Testis (tissue), 3 donors: Measurements from ENCODE around the gene HOMER2. TPM values are rescaled to one million over a fixed set of nuclear protein-coding genes. Genes with fewer than 3 reads are reported as not detected.

Source experiments
- DNase-seq: peaks from one replicate; pipeline ENCODE4 v3.0.0-alpha.2; 2019
- H3K27ac ChIP-seq, 2 donors: fragments of 200-600 bp; sonication (generic); one replicate each; pipeline ENCODE4 v1.5.1; 2019
- H3K27me3 ChIP-seq: fragments of 200-600 bp; sonication (generic); one replicate; pipeline ENCODE4 v1.5.1; 2019
- H3K36me3 ChIP-seq: fragments of 200-600 bp; sonication (generic); one replicate; pipeline ENCODE4 v1.5.1; 2017; ENCODE audit warnings: low read depth; ENCODE audit errors: missing control alignments
- H3K4me1 ChIP-seq: fragments of 200-600 bp; sonication (generic); one replicate; pipeline ENCODE4 v1.5.1; 2019
- H3K4me3 ChIP-seq, 2 donors: fragments of 200-600 bp; sonication (generic); one replicate each; pipeline ENCODE4 v1.5.1; 2017 to 2019
- H3K9me3 ChIP-seq: fragments of 200-600 bp; sonication (generic); one replicate; pipeline ENCODE4 v1.5.1; 2017
- CTCF ChIP-seq, 3 experiments: fragments of 450-650 bp in 2 of 3; fragments of 200-600 bp in 1 of 3; sonication (generic) in 1 of 3; IDR thresholded peaks; one replicate each; pipeline ENCODE4 v1.5.1; 2016 to 2019; ENCODE audit warnings: antibody characterized with exemption in 3 of 3, mild to moderate bottlenecking in 2 of 3, moderate library complexity in 1 of 3
- POLR2A ChIP-seq: fragments of 450-650 bp; IDR thresholded peaks from one replicate; pipeline ENCODE4 v1.6.1; 2017; ENCODE audit warnings: antibody characterized with exemption, mild to moderate bottlenecking, moderate library complexity
- WGBS, 2 donors: methylation state at CpG; one replicate each; pipeline ENCODE4 v1.1.5; 2018; 5-methylcytosine and 5-hydroxymethylcytosine counted together
- intact Hi-C: fragments of 100-400 bp; cut with DNase I; formaldehyde crosslinking; loops from one replicate; pipeline ENCODE4 v1.15.1; 2023; ENCODE audit warnings: low total_unique reads
- polyA plus RNA-seq: library from polyadenylated mRNA; stranded (reverse); fragments of 350-450 nt; fragmentation: Illumina TruSeq; extraction: RNeasy Lipid Tissue Mini Kit (QIAGEN cat#74804); gene quantifications from one replicate; pipeline ENCODE4 v1.2.3, GENCODE V29; 2014; ENCODE audit warnings: low read depth, low replicate concordance; ENCODE audit not compliant: insufficient read depth
- total RNA-seq, 2 donors: library from RNA; depleted of rRNA; stranded (reverse); fragments of >200 nt; gene quantifications; one replicate each; pipeline ENCODE4 v1.2.3, GENCODE V29; 2016

The HOMER2 gene
- total and polyA plus RNA-seq, 3 donors from 2014 or later = 18.7 to 40.5 (median 38.5) TPM

- 77 to 86% methylated on average over 9 to 13 of the region's 13 CpGs for WGBS, 2 donors
- Histone ChIP-seq H3K27me3 (no peaks in the 10 kb centered on the region), H3K36me3 (no peaks in the 10 kb centered on the region), H3K4me1 (no peaks in the 10 kb centered on the region), H3K9me3 (no peaks in the 10 kb centered on the region), H3K4me3 (no peak overlapping the region), H3K27ac (no peak overlapping the region)
- DNase-seq = no peak
- no peak for TF ChIP-seq CTCF (IDR thresholded peaks at IDR 0.05)
- intact Hi-C loops = no loop called here
These were observed 119.7 kb downstream of the HOMER2 start for GRCh38 chr15:82832601-82833361.

- Histone ChIP-seq H3K9me3 (no peaks in the 10 kb centered on the region), H3K27me3 (no peaks in the 10 kb centered on the region), H3K36me3 (no peaks in the 10 kb centered on the region), H3K4me1 (no peaks in the 10 kb centered on the region), H3K4me3 (no peak overlapping the region), H3K27ac (no peak overlapping the region)
- intact Hi-C loops = no loop called here
- WGBS, 2 donors = 92 to 97% methylated on average over 5 of the region's 5 CpGs
- TF ChIP-seq POLR2A (no peak), CTCF (IDR thresholded peaks at IDR 0.05) (no peak)
- no peak for DNase-seq
These were observed 120.5 kb downstream of the HOMER2 start for GRCh38 chr15:82831894-82832600.

GRCh38 chr15:82830427-82831173 lies 121.9 kb downstream of the HOMER2 start:
- no peak for DNase-seq
- WGBS, 2 donors = 91 to 92% methylated on average over 18 of the region's 18 CpGs

GRCh38 chr15:82829234-82829633 lies 123.3 kb downstream of the HOMER2 start:
- no peaks in the 10 kb centered on the region for H3K36me3 ChIP-seq
- no peaks in the 10 kb centered on the region for H3K9me3 ChIP-seq
- H3K4me1 ChIP-seq = no peaks in the 10 kb centered on the region
- DNase-seq = no peak
- H3K27me3 ChIP-seq = no peaks in the 10 kb centered on the region
- intact Hi-C loops = no loop called here
- H3K4me3 ChIP-seq = no peak overlapping the region
- no peak for TF ChIP-seq CTCF (IDR thresholded peaks at IDR 0.05)
- TF ChIP-seq POLR2A = no peak
- 86 to 92% methylated on average over 4 of the region's 4 CpGs for WGBS, 2 donors
- no peak overlapping the region for H3K27ac ChIP-seq

More at GRCh38 chr15:82830427-82831173, 121.9 kb downstream of the HOMER2 start:
- TF ChIP-seq CTCF (IDR thresholded peaks at IDR 0.05) (no peak), POLR2A (no peak)
- H3K27ac ChIP-seq = no peak overlapping the region
- H3K27me3 ChIP-seq = no peaks in the 10 kb centered on the region
- no peaks in the 10 kb centered on the region for H3K4me1 ChIP-seq
- no peaks in the 10 kb centered on the region for H3K36me3 ChIP-seq
- intact Hi-C loops = no loop called here
- no peaks in the 10 kb centered on the region for H3K9me3 ChIP-seq
- H3K4me3 ChIP-seq = no peak overlapping the region
